Dermis blood vessel endothelial cell (primary cell): ENCODE data around the gene PCDHGA1. TPM values are rescaled to one million over a fixed set of nuclear protein-coding genes. Genes with fewer than 3 reads are reported as not detected.
A peak's percentile ranks its signal among the peaks of the same experiment; 100 is the strongest.
"Not testable (repeated sequence)": the region's sequence is repeated elsewhere in the genome, so short reads cannot be mapped to it uniquely, and the experiment has no call there.

Source experiments
- DNase-seq: peaks from one replicate; pipeline ENCODE4 v3.0.0; 2010
- total RNA-seq: library from RNA; depleted of rRNA; stranded (reverse); fragments of >200 nt; gene quantifications from 2 replicates; pipeline ENCODE4 v1.2.3, GENCODE V29; 2014

PCDHGA1 gene
- total RNA-seq, 1 donor from 2014 or later: 0.34 TPM

DNA sequence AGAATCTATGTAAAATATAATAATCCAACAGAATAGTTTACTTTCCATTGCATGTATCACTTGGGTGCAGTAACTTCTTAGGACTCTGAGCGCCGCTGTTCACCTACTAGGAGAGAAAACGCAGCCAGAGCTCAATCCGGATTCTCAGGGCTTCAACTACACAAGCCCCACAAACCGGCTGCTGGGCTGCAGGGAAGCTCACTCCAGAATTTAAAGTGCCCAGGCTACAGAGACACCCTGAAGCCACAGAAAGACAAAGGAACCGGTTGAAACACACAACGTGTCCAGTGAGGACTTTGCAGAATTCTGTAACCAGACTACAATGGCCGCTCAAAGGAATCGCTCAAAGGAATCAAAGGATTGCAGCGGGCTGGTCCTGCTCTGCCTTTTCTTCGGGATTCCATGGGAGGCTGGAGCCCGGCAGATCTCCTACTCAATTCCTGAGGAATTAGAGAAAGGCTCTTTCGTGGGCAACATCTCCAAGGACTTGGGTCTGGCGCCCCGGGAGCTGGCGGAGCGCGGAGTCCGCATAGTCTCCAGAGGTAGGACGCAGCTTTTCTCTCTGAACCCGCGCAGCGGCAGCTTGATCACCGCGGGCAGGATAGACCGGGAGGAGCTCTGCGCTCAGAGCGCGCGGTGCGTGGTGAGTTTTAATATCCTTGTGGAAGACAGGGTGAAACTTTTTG is 82.7 kb downstream of the PCDHGA1 start, which contains the start of gene PCDHGA10:
Gene PCDHGA10, plus strand, starts transcription at position 134 of the 686 bp plus-strand sequence. Its CDS starts 189 bp downstream, at position 323.
- DNase-seq: peak; percentile 83

DNA sequence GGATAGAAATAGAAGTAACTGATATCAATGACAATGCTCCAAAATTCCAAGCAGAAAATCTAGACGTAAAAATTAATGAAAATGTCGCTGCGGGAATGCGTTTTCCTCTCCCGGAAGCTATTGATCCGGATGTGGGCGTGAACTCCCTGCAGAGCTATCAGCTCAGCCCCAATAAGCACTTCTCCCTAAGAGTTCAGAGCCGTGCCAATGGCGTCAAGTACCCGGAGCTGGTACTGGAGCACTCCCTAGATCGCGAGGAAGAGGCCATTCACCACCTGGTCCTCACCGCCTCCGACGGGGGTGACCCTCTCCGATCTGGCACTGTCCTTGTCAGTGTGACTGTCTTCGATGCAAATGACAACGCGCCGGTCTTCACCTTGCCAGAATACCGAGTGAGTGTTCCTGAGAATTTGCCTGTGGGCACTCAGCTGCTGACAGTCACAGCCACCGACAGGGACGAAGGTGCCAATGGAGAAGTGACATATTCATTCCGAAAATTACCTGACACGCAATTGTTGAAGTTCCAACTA is 83.3 kb downstream of the PCDHGA1 start:
- no peak for DNase-seq

DNA sequence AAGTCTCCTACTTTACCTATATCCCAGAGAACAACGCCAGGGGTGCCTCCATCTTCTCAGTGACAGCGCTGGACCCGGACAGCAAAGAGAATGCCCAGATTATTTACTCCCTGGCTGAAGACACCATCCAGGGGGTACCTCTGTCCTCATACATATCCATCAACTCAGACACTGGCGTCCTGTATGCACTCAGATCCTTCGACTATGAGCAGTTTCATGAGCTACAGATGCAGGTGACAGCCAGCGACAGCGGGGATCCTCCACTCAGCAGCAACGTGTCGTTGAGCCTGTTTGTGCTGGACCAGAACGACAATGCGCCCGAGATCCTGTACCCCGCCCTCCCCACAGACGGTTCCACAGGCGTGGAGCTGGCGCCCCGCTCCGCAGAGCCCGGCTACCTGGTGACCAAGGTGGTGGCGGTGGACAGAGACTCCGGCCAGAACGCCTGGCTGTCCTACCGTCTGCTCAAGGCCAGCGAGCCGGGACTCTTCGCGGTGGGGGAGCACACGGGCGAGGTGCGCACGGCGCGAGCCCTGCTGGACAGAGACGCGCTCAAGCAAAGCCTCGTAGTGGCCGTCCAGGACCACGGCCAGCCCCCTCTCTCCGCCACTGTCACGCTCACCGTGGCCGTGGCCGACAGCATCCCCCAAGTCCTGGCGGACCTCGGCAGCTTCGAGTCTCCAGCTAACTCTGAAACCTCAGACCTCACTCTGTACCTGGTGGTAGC is 84.4 kb downstream of the PCDHGA1 start:
- not testable (repeated sequence) for DNase-seq

DNA sequence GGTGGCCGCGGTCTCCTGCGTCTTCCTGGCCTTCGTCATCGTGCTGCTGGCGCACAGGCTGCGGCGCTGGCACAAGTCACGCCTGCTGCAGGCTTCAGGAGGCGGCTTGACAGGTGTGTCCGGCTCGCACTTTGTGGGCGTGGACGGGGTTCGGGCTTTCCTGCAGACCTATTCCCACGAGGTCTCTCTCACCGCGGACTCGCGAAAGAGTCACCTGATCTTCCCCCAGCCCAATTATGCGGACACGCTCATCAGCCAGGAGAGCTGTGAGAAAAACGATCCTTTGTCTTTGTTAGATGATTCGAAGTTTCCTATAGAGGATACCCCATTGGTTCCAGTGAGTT is 84.9 kb downstream of the PCDHGA1 start:
- not testable (repeated sequence) for DNase-seq

DNA sequence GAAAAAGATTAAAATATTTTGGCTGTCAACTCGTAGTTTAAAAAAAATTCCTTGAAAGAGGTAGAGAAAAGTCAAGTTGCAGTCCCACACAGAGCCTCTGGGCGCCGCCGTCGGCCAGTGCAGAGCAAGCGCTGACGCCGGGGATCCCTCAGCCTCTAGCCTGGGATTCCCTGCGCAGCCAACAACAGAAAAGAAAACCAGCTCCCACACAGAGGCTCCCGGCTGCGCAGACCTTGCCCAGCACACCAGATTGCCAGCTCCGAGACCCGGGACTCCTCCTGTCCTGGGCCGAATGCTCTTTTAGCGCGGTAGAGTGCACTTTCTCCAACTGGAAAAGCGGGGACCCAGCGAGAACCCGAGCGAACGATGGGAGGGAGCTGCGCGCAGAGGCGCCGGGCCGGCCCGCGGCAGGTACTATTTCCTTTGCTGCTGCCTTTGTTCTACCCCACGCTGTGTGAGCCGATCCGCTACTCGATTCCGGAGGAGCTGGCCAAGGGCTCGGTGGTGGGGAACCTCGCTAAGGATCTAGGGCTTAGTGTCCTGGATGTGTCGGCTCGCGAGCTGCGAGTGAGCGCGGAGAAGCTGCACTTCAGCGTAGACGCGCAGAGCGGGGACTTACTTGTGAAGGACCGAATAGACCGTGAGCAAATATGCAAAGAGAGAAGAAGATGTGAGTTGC is 87.3 kb downstream of the PCDHGA1 start, which contains the start of gene PCDHGB7:
Gene PCDHGB7, plus strand, starts transcription at position 184 of the 679 bp plus-strand sequence. Its CDS starts 183 bp downstream, at position 367.
- DNase-seq: peak; percentile 88

DNA sequence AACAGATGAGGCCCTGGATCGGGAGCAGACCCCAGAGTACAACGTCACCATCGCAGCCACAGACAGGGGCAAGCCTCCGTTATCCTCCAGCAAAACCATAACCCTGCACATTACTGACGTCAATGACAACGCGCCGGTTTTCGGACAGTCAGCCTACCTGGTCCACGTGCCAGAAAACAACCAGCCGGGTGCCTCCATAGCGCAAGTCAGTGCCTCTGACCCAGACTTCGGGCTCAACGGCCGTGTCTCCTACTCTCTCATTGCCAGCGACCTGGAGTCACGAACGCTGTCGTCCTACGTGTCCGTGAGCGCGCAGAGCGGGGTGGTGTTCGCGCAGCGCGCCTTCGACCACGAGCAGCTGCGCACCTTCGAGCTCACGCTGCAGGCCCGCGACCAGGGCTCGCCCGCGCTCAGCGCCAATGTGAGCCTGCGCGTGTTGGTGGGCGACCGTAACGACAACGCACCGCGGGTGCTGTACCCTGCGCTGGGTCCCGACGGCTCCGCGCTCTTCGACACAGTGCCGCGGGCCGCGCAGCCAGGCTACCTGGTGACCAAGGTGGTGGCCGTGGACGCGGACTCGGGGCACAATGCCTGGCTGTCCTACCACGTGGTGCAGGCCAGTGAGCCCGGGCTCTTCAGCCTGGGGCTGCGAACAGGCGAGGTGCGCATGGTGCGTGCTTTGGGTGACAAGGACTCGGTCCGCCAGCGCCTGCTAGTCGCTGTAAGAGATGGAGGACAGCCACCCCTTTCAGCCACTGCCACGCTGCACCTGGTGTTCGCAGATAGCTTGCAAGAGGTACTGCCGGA is 89.0 kb downstream of the PCDHGA1 start:
- DNase-seq: no peak

DNA sequence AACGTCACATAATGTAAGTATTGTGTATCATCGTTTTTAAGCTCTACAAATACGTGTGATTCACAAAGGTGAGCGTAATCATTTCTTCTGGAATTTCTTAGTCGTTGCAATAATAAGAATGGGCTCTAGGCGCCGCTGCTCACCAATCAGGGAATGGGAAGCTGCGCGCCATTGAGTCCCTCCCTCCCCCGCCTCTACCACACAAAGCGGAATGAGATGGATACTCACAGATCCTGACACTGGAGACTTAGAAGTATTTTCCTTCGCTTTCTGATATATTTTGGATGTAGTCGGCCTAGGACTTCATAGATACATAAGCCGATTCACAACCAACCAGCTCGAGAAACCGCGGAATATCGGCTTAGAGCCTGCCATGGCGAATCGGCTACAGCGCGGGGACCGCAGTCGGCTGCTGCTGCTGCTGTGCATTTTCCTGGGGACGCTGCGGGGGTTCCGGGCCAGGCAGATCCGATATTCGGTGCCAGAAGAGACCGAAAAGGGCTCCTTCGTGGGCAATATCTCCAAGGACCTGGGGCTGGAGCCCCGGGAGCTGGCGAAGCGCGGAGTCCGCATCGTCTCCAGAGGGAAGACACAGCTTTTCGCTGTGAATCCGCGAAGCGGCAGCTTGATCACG is 90.7 kb downstream of the PCDHGA1 start, which contains the start of gene PCDHGA11:
Gene PCDHGA11, plus strand, starts transcription at position 197 of the 634 bp plus-strand sequence. Its CDS starts 177 bp downstream, at position 374.
- peak; percentile 88 for DNase-seq

DNA sequence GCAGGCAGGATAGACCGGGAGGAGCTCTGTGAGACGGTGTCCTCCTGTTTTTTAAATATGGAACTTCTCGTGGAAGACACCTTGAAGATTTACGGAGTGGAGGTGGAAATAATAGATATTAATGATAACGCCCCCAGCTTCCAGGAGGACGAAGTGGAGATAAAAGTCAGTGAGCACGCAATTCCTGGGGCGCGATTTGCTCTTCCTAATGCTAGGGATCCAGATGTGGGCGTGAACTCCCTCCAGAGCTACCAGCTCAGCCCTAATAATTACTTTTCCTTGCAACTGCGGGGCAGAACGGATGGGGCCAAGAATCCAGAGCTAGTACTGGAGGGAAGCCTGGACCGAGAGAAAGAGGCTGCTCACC is 91.2 kb downstream of the PCDHGA1 start:
- no peak for DNase-seq

DNA sequence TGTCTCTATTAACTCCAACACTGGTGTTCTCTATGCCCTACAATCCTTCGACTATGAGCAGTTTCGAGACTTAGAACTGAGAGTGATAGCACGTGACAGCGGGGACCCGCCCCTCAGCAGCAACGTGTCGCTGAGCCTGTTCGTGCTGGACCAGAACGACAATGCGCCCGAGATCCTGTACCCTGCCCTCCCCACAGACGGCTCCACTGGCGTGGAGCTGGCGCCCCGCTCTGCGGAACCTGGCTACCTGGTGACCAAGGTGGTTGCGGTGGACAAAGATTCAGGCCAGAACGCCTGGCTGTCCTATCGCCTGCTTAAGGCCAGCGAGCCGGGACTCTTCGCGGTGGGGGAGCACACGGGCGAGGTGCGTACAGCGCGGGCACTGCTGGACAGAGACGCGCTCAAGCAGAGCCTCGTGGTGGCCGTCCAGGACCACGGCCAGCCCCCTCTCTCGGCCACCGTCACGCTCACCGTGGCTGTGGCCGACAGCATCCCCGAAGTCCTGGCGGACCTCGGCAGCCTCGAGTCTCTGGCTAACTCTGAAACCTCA is 92.5 kb downstream of the PCDHGA1 start:
- no peak for DNase-seq

DNA sequence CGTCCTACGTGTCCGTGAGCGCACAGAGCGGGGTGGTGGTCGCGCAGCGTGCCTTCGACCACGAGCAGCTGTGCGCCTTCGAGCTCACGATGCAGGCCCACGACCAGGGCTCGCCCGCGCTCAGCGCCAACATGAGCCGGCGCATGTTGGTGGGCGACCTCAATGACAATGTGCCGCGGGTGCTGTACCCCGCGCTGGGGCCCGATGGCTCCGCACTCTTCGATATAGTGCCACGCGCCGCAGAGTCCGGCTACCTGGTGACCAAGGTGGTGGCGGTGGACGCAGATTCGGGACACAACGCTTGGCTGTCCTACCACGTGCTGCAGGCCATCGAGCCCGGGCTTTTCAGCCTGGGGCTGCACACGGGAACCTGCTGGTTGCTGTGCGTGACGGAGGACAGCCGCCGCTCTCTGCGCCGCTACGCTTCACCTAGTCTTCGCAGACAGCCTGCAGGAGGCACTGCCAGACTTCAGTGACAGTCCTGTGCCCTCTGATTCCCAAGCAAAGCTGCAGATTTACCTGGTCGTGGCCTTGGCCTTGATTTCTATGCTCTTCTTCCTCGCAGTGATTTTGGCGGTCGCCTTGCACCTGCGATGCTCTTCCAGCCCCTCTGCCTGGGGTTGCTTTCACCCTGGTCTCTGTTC is 97.6 kb downstream of the PCDHGA1 start:
- DNase-seq: no peak

DNA sequence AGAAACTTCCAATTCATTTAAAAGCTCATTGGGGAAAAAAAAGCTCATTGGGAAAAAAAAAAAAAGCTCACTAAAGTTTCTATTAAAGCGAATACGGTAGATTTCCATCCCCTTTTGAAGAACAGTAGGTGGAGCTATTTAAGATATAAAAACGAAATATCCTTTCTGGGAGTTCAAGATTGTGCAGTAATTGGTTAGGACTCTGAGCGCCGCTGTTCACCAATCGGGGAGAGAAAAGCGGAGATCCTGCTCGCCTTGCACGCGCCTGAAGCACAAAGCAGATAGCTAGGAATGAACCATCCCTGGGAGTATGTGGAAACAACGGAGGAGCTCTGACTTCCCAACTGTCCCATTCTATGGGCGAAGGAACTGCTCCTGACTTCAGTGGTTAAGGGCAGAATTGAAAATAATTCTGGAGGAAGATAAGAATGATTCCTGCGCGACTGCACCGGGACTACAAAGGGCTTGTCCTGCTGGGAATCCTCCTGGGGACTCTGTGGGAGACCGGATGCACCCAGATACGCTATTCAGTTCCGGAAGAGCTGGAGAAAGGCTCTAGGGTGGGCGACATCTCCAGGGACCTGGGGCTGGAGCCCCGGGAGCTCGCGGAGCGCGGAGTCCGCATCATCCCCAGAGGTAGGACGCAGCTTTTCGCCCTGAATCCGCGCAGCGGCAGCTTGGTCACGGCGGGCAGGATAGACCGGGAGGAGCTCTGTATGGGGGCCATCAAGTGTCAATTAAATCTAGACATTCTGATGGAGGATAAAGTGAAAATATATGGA is 100.2 kb downstream of the PCDHGA1 start, which contains the start of gene PCDHGA12:
Gene PCDHGA12, plus strand, starts transcription at position 176 of the 782 bp plus-strand sequence. Its CDS starts 253 bp downstream, at position 429.
- DNase-seq: peak; percentile 87

DNA sequence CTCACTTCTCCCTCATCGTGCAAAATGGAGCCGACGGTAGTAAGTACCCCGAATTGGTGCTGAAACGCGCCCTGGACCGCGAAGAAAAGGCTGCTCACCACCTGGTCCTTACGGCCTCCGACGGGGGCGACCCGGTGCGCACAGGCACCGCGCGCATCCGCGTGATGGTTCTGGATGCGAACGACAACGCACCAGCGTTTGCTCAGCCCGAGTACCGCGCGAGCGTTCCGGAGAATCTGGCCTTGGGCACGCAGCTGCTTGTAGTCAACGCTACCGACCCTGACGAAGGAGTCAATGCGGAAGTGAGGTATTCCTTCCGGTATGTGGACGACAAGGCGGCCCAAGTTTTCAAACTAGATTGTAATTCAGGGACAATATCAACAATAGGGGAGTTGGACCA is 101.0 kb downstream of the PCDHGA1 start:
- DNase-seq: peak; percentile 57

DNA sequence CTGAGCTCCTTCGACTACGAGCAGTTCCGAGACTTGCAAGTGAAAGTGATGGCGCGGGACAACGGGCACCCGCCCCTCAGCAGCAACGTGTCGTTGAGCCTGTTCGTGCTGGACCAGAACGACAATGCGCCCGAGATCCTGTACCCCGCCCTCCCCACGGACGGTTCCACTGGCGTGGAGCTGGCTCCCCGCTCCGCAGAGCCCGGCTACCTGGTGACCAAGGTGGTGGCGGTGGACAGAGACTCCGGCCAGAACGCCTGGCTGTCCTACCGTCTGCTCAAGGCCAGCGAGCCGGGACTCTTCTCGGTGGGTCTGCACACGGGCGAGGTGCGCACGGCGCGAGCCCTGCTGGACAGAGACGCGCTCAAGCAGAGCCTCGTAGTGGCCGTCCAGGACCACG is 102.0 kb downstream of the PCDHGA1 start:
- DNase-seq: not testable (repeated sequence)

DNA sequence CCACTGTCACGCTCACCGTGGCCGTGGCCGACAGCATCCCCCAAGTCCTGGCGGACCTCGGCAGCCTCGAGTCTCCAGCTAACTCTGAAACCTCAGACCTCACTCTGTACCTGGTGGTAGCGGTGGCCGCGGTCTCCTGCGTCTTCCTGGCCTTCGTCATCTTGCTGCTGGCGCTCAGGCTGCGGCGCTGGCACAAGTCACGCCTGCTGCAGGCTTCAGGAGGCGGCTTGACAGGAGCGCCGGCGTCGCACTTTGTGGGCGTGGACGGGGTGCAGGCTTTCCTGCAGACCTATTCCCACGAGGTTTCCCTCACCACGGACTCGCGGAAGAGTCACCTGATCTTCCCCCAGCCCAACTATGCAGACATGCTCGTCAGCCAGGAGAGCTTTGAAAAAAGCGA is 102.4 kb downstream of the PCDHGA1 start:
- not testable (repeated sequence) for DNase-seq

DNA sequence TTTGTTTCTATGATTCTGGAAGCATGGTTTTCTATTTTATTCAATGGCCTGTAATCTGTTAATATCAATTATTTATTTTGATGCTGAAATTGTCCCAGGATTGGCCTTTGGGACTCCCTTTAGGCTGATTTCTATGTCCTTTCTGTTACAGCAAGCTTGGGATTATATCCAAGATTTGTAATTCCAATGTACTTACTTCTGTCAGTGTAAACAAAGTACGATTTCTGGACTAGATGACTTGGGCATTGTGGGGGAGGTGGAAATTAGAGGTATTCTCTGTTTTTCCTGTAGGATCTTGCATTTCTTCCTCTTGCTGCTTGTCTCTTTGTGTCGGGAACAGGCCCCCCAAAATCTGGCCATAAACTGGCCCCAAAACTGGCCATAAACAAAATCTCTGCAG is 103.7 kb downstream of the PCDHGA1 start:
- DNase-seq: no peak

DNA sequence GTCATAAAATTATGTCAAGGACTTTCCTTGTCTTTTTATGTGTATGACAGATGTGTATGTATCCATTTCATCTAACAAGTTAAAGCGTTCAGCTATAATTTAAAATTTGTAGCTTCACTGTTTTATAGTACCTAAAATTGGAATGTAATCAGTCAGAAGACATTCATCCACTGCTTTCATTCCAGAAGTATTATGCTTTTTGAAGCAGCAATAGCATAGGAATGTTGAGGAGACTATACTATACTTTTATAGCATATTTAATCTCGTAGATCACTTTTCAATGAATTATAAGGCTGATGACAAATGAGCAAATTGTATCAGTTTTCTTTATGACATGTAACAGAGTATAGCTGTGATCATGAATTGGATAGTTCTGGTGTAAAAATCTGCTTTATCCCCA is 106.9 kb downstream of the PCDHGA1 start:
- DNase-seq: no peak

DNA sequence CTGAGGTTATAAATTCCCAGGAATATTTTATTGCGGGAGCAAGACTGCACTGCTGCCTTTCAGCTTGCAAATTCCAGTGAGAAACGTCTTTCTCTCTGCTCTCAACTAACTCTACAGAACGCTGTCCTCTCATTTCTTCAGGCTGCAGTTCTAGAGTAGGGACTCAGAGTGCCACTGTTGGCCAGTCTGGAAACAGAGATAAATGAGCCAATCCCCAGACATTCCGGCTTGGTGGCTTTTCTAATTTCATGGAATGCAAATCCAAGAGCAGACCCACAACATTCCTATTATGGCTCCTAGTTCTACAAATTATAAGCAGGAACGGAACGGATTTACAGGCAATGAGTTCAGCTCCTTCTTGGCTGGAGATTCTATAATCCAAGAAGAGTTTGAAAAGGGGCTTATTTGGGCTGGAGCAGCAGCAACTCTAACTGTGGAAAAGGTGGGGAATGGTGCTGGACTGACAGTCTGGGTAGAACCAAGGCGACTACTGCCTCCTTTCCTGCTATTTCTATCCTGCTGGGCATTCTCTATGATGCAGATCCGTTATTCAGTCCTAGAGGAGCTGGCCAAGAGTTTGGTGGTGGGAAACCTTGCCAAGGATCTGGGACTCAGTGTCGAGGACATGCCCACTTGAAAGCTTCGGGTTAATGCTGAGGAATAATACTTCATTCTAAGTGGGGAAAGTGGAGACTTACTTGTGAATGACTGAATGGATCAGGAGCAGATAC is 109.3 kb downstream of the PCDHGA1 start:
- no peak for DNase-seq

DNA sequence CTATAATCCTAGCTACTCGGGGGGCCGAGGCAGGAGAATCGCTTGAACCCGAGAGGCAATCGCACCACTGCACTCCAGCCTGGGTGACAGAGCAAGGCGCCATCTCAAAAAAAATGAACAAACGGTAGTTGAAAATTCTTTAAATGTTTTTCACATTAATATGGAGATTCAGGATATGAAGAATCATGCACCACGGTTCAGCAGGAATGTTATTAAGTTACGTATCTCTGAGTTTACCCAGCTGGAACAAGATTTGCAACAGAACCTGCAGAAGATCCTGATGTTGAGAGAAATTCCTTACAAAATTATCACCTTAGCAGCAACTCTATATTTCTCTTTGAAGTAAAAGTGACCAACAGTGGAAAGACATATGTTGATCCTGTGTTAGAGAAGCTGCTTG is 110.0 kb downstream of the PCDHGA1 start:
- DNase-seq: no peak

DNA sequence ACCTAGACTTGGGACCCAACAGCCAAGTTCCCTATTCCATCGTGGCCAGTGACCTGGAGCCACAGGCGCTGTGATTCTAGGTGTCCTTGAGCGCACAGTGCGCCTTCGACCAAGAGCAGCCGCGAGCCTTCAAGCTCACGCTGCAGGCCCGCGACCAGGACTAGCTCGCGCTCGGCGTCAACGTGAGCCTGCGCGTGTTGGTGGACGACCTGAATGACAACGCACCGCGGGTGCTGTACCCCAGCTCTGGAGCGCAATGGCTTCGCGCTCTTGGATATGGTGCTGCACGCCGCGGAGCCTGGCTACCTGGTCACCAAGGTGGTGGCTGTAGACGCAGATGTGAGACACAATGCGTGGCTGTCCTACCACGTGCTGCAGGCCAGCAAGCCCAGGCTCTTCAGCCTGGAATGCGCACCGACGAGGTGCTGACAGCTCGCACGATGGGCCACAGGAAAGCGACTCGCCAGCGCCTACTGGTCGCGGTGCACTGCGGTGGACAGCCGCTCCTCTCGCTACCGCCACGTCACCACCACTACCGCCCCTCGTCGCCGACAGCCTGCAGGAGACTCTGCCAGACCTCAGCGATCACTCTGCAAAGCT is 111.4 kb downstream of the PCDHGA1 start:
- no peak for DNase-seq
